Posterior cingulate gyrus (tissue), 11 donors: ENCODE measurements around the gene PEDS1.

Experiments used
- DNase-seq, 10 donors: peaks; one replicate each; pipeline versions ENCODE4 v3.0.0 to v3.0.0-alpha.2; 2020 to 2021; ENCODE audit warnings: mixed read lengths in 3 of 10
- intact Hi-C: fragments of 100-400 bp; cut with DNase I; formaldehyde crosslinking; loops from one replicate; pipeline ENCODE4 v1.15.1; 2023

PEDS1 gene

GRCh38 chr20:50191544-50192363, 38.2 kb upstream of the PEDS1 start:
- DNase-seq: peak in 7 of 10 donors; percentile 24 to 91 (median 43)
- intact Hi-C loops: loop anchor here (10.0 kb wide), 1 partner anchor 553 kb away; no protein-coding TSS in a partner anchor

- DNase-seq: peak in 4 of 10 donors; percentile 28 to 88 (median 80)
- intact Hi-C loops: loop anchor here (10.0 kb wide), 1 partner anchor 554 kb away; no protein-coding TSS in a partner anchor
These were observed 37.6 kb upstream of the PEDS1 start for GRCh38 chr20:50191065-50191543.

DNA sequence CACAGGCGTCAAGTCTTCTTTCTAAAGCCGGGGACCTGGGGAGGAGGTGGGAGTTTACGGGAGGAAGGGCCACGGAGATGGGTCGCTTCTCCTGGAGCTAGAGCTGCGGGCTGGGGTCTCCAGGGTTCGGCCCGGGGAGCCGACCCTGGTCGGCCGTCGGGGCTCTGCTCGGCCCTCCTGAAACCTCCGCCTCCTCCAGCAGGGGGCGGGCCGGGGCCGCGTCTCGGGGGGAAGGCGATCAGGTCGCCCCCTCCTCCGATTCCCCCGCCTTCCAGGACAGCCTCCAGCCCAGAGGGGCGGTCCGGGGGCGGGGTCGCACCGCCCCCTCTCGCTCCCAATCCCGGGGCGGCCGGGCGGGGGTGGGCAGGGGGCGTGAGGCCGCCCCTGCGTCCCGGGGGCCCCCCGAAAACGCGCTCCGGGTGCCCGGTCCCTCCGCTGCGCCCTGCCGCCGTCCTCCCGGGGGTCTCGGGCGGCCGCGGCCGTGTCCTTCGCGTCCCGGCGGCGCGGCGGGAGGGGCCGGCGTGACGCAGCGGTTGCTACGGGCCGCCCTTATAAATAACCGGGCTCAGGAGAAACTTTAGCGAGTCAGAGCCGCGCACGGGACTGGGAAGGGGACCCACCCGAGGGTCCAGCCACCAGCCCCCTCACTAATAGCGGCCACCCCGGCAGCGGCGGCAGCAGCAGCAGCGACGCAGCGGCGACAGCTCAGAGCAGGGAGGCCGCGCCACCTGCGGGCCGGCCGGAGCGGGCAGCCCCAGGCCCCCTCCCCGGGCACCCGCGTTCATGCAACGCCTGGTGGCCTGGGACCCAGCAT, 36.9 kb upstream of the PEDS1 start, which contains the start of gene CEBPB:
CEBPB (plus strand) TSS at position 580 of the 814 bp plus-strand sequence; CDS start at position 784, 204 bp downstream.
- intact Hi-C loops: loop anchor here (10.0 kb wide), 1 partner anchor 554 kb away; no protein-coding TSS in a partner anchor
- peak; percentile 56 to 97 (median 74) for DNase-seq

GRCh38 chr20:50189681-50190250, 36.2 kb upstream of the PEDS1 start:
- intact Hi-C loops: loop anchor here (10.0 kb wide), 1 partner anchor 555 kb away; no protein-coding TSS in a partner anchor
- DNase-seq: peak in 2 of 10 donors; percentile 62 to 68

GRCh38 chr20:50188879-50189680, 35.6 kb upstream of the PEDS1 start:
- DNase-seq: peak in 2 of 10 donors; percentile 71 to 83
- intact Hi-C loops: no loop called here

DNA sequence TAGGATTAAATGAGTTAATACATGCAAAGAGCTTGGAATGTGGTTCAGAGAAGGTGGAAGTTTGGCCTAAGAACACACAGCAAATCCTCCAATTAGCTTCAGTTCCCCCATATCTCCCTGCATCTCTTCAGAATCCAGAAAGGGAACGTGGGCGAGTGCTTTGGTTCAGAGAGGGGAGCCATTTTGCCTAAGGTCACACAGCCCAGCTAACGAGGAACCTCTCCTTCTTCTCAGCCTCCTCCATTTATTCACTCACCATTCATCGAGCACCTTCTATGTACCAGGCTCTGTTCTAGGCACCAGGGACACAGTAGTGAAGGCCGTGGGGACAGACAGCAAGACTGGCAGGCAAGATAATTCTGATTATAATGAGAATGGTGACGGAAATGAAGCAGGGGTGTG, 34.8 kb upstream of the PEDS1 start:
- intact Hi-C loops: no loop called here
- peak in 2 of 10 donors; percentile 10 to 16 for DNase-seq

DNA sequence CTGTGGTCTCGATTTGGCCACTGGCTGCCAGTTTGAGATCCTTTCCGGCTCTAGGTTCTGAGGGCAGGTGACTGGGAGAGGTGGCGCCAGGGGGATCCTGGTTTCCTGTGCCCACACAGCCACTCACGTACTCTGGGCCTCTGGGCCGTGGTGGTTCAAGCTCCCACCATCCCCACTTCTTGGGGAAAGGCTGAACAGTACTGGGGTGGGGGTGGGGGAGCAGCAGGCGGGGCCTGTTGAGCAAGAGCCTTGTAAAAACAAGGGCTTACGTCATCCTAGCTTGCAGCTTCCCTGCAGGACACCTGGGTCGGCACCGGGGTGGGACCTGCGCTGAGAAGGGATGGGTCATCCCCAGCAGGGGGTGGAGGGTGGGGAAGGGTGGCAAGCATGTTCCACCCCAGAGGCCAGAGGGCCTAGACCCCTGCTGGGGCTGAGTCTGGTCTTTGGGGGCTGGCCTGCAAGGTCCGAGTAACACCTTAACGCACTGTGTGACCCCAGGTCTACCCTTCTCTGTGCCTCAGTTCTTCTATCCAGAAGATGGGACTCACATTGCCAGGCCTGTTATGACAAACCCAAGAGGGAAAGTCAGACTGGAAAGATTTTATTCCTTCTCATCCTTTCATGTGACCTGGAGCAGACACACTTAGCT, 34.0 kb upstream of the PEDS1 start:
- intact Hi-C loops: loop anchor here (2.0 kb wide), 1 partner anchor 391 kb away; no protein-coding TSS in a partner anchor
- DNase-seq: peak in 3 of 10 donors; percentile 34 to 81 (median 73)

GRCh38 chr20:50186987-50187402, 33.5 kb upstream of the PEDS1 start:
- peak in 4 of 10 donors; percentile 42 to 85 (median 78) for DNase-seq
- intact Hi-C loops: loop anchor here (1.0 to 2.0 kb wide), 3 partner anchors 273 to 392 kb away; no protein-coding TSS in a partner anchor

GRCh38 chr20:50186151-50186885, 32.8 kb upstream of the PEDS1 start:
- intact Hi-C loops: loop anchor here (1.0 to 2.0 kb wide), 3 partner anchors 274 to 392 kb away; no protein-coding TSS in a partner anchor
- peak; percentile 86 to 99 (median 98) for DNase-seq

GRCh38 chr20:50185426-50185825, 31.9 kb upstream of the PEDS1 start:
- intact Hi-C loops: no loop called here
- DNase-seq: peak in 2 of 10 donors; percentile 27 to 53

DNA sequence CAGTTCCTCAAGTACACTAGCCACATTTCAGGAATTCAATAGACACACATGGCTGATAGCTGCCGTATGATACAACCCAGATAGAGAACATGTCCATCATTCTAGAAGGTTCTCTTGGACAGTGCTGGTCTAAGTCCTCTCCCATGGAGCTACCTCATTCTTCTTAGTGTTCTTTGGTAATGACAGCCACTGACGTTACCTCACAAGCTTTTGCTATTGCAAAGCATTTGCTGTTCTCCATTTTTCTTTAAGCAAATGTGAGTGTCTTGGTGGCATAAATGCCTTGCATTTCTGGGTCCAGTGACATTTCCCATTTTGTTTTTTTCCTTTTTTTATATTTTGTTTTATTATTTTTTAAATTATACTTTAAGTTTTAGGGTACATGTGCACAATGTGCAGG, 28.8 kb upstream of the PEDS1 start:
- no peak for DNase-seq
- intact Hi-C loops: no loop called here

DNA sequence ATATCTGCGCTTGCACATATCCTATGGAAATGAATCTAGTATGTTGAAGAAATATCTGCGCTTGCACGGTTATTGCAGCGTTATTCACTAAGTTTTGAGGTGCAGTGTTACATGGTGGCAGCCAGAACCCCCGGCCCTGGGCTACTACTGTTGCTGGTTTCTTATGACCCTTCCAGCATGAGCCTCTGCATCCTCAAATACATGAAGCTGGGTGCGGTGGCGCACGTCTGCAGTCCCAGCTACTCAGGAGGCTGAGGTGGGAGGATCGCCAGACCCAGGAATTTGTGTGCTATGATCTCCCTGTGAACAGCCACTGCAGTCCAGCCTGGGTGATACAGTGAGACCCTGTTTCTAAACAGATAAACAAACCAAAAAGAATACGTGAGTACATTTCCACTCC, 27.8 kb upstream of the PEDS1 start:
- intact Hi-C loops: no loop called here
- DNase-seq: peak in 2 of 10 donors; percentile 37 to 56

DNA sequence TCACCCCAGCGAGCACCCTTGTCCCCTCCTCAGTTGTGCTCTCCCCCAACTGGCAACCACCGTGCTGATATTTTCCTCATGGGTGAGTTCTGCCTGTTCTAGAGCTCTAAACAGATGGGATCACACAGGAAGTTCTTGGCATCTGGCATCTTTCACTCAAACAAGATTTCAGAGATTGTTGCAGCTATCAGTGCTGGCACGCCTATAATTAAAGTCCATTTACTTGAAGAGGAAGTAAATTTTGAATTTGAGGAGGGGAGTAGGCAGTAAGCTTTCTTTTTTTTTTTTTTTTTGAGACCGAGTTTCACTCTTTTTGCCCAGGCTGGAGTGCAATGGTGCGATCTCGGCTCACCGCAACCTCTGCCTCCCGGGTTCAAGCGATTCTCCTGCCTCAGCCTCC, 25.1 kb upstream of the PEDS1 start:
- peak in 1 of 10 donors; percentile 42 for DNase-seq
- intact Hi-C loops: loop anchor here (10.0 kb wide), 1 partner anchor 194 kb away; the partner anchor contains the start of gene SNAI1

- intact Hi-C loops: loop anchor here (10.0 kb wide), 1 partner anchor 191 kb away; the partner anchor contains the start of gene SNAI1
- DNase-seq: no peak
These were observed 22.7 kb upstream of the PEDS1 start for GRCh38 chr20:50175938-50176933.

- DNase-seq: no peak
- intact Hi-C loops: loop anchor here (10.0 kb wide), 1 partner anchor 190 kb away; the partner anchor contains the start of gene SNAI1
These were observed 20.9 kb upstream of the PEDS1 start for GRCh38 chr20:50174456-50174855.

- intact Hi-C loops: loop anchor here (10.0 kb wide), 1 partner anchor 188 kb away; the partner anchor contains the start of gene SNAI1
- peak in 6 of 10 donors; percentile 50 to 92 (median 74) for DNase-seq
These were observed 19.0 kb upstream of the PEDS1 start for GRCh38 chr20:50172347-50173013.
